Epithelial cell of proximal tubule (primary cell): ENCODE data around the gene ADCY1. TPM values are rescaled to one million over a fixed set of nuclear protein-coding genes. Genes with fewer than 3 reads are reported as not detected.

Source experiments
- DNase-seq: peaks from one replicate; pipeline ENCODE4 v3.0.0-alpha.2; 2011; ENCODE audit warnings: low read depth
- H3K4me3 ChIP-seq: 2 replicates; pipeline ENCODE4 v1.5.1; 2011; ENCODE audit warnings: low read depth, mild to moderate bottlenecking, low read length
- total RNA-seq: library from RNA; depleted of rRNA; stranded (reverse); fragments of >200 nt; gene quantifications from 2 replicates; pipeline ENCODE4 v1.2.3, GENCODE V29; 2015
- TF ChIP-seq, protein P1 (sequence below): conservative IDR thresholded peaks from 2 replicates; pipeline ENCODE4 v1.5.1; 2012; ENCODE audit warnings: low read depth, mild to moderate bottlenecking, low read length

The ADCY1 gene
- total RNA-seq, 1 donor from 2014 or later, result 1.2 TPM

DNA sequence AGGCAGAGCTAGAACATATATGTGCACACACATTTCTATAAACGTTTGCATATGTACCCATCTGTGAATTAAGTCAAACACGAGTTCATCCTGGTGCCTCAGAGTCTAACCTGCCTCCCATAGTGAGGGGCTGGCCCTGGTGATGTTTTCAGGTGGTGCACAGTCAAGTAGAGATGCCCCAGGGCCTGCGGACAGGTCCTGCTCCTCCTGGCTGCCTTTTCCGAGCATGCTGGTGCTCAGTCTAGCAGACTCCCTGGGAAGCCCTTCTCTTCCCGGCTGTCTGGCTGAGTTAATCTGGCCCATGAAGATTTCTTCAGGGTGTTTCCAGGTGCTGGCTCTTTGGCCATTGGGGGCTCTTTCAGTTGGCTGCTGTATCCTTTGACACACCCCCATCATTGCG, 14.3 kb downstream of the ADCY1 start:
- DNase-seq, result no peak
- TF ChIP-seq, protein P1, sequence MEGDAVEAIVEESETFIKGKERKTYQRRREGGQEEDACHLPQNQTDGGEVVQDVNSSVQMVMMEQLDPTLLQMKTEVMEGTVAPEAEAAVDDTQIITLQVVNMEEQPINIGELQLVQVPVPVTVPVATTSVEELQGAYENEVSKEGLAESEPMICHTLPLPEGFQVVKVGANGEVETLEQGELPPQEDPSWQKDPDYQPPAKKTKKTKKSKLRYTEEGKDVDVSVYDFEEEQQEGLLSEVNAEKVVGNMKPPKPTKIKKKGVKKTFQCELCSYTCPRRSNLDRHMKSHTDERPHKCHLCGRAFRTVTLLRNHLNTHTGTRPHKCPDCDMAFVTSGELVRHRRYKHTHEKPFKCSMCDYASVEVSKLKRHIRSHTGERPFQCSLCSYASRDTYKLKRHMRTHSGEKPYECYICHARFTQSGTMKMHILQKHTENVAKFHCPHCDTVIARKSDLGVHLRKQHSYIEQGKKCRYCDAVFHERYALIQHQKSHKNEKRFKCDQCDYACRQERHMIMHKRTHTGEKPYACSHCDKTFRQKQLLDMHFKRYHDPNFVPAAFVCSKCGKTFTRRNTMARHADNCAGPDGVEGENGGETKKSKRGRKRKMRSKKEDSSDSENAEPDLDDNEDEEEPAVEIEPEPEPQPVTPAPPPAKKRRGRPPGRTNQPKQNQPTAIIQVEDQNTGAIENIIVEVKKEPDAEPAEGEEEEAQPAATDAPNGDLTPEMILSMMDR, result no peak
- H3K4me3 ChIP-seq, result no peak overlapping the region

DNA sequence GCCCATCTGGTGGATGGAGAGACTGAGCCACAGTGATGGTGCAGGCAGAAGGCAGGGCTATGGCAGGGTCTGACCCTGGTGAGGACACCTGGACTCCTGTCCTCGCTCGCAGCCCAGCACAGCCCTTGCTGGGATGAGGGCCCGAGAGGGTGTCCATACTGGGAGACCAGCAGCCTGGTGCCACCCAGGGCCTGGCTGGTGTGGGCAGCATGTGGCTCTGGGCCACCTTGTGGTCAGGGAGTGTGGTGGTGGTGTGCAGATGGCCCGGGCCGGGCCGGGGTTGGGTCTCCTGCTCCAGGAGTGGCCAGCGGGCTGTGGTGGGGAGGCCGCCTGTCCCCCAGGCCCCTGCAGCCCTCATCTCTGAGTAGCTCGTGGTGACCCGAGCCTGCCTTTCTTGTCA, 14.9 kb downstream of the ADCY1 start:
- no peak for DNase-seq
- TF ChIP-seq, protein P1, result no peak
- H3K4me3 ChIP-seq, result no peak overlapping the region

DNA sequence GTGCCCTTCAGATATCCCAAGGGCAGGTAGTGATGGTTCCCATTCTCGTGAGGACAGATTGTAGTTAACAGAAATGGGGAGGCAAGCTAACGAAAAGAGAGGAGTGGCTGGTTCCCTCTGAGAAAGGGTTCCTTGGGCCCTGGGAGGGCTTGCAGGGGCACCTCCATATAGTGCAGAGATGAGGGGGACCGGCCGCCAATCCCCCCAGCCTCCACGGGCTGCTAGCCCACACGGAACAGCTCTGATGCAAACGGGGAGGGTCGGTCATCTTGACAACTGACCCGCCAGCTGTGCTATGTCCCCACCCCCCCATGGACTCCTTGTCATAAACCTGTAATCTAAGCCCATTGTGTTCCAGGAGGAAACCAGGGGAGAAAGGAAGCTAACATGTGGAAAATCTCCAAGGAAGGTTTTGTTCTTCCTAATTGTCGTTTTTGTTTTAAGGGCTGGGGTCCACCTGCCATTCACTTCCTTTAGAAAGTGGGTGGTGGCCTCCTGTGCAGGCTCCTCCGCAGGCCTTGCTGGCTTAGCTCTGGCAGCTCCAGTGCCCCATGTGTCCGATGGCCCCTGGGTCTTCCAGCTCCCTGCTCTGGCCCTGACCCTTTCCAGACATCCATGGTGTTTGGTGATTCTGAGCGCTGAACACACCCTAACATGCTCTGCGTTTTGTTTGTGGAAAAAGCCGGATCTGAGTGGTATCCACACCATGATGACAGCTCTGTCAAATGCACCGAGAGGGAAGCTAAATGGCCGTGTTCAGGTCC, 15.9 kb downstream of the ADCY1 start:
- TF ChIP-seq, protein P1, result no peak
- H3K4me3 ChIP-seq, result no peak overlapping the region
- DNase-seq, result no peak

DNA sequence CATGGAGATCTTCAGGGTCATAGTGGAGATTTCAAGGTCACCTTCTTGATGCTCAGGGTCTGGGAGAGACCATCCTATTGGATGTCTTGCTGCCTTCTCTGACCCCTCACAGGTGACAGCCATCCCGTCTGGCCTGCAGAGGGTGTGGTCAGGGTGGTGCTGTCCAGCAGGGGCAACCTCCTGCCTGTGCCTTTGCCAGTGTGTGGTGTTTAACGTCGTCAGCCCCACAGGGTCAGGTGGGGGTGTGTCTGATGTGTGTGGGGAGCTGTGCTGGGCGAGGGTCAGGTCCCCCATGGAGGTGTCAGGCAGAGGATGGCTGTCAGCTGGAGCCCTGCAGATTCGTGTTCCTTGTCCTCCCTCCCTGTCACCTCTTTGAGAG, 16.5 kb downstream of the ADCY1 start:
- TF ChIP-seq, protein P1, result no peak
- no peak overlapping the region for H3K4me3 ChIP-seq
- no peak for DNase-seq

DNA sequence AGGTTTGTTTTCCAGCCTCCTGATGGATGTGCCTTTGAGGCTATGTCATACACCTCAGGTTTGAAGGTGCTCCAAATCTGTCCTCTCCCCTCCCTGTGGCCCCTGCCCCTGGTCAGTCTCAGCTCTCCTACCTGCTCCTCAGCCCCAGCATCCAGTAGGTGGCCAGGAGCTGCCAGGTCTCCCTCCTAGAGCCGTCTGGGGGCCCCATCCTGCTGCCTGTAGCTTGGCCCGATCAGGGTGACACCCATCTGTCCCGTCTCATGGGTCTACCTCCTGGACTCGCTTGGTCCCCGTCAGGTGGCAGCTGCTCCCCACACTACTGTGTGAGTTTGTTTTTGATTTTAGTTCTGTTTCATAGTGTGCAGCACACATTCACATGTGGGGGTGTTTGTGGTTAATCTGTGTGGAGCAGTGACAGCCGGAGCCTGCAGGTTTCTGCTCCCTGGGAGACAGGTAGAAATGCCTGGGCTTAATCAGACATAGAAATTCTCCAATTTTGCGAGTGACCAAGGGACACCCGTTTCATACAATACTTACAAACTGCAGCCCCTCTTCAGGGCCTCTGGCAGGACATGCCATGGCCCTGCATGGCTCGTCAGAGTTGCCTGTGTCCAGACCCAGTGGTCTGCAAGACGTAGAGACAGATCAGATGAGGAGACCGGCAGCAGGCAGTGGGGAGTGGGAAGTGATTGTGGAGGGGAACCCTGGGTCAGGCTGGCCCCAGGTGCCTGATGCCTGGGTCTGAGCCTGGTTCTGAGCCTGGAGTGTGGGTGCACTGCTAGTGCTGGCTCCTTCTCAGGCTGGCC, 17.1 kb downstream of the ADCY1 start:
- no peak overlapping the region for H3K4me3 ChIP-seq

DNA sequence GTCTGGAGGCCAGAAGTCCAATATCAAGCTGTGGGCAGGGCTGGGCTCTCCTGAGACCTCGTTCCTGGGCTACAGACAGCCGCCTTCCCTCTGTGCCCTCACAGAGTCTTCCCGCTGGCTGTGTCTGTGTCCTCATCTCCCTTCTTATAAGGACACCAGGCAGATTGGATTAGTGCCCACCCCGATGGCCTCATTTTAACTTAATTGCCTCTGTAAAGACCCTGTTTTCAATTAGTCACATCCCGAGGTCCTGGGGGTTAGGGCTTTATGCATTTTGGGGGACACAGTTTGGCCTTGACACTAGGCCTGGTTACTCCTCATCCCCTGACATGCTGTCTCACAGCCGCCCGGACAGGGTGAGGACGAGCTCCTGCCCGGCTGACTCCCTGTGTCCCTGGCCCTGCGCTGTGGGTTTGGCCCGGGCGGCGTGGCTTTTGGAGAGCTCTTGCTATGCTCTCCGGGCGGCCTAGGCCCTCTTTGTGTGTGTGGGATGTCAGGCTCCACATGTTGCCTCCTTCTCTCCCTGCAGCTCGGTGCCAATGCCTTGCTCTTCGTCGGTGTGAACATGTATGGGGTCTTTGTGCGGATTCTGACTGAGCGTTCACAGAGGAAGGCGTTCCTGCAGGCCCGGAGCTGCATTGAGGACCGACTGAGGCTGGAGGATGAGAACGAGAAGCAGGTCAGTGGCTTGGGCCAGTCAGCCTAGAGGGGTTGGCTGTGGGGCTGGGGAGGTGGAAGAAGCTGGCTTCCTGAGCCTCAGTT, 18.2 kb downstream of the ADCY1 start:
- H3K4me3 ChIP-seq, result no peak overlapping the region
- TF ChIP-seq, protein P1, result no peak
- no peak for DNase-seq

More for the DNA sequence above, 17.1 kb downstream of the ADCY1 start:
- no peak for DNase-seq
- TF ChIP-seq, protein P1, result no peak
